Mucosa of descending colon (tissue), 3 donors: ENCODE data around the gene BTBD19. TPM values are rescaled to one million over a fixed set of nuclear protein-coding genes. Genes with fewer than 3 reads are reported as not detected.
"Not testable (repeated sequence)": the region's sequence is repeated elsewhere in the genome, so short reads cannot be mapped to it uniquely, and the experiment has no call there.

Experiments used
- ATAC-seq: fragments of 200-7000 bp; cut with Tn5 transposase; one replicate; pipeline ENCODE4 v1.9.1; 2020; ENCODE audit warnings: mild to moderate bottlenecking, moderate library complexity
- DNase-seq, 3 donors: peaks; one replicate each; pipeline ENCODE4 v3.0.0-alpha.2; 2020
- H3K36me3 ChIP-seq: fragments of 200-600 bp; one replicate; pipeline ENCODE4 v1.8.0; 2021; ENCODE audit warnings: low read depth, mild to moderate bottlenecking
- H3K4me1 ChIP-seq: fragments of 200-600 bp; one replicate; pipeline ENCODE4 v1.8.0; 2021; ENCODE audit warnings: low read depth, mild to moderate bottlenecking
- H3K4me3 ChIP-seq: fragments of 200-600 bp; one replicate; pipeline ENCODE4 v1.8.0; 2021; ENCODE audit warnings: mild to moderate bottlenecking
- H3K9me3 ChIP-seq: fragments of 200-600 bp; one replicate; pipeline ENCODE4 v1.8.0; 2021; ENCODE audit warnings: mild to moderate bottlenecking
- CTCF ChIP-seq: fragments of 200-600 bp; IDR thresholded peaks from one replicate; pipeline ENCODE4 v1.8.0; 2022; ENCODE audit warnings: antibody characterized with exemption, mild to moderate bottlenecking
- intact Hi-C, 2 donors: fragments of 100-400 bp; cut with DNase I in 1 of 2; cut with micrococcal nuclease in 1 of 2; formaldehyde crosslinking; loops; one replicate each; pipeline versions ENCODE4 v1.11.0 to v1.11.1; 2022; cut with DNase I, micrococcal nuclease
- total RNA-seq, 3 donors: library from RNA; stranded (reverse); fragmentation: NEBNext Ultra II Directional in 2 of 3; extraction: Animal tissue kit (Norgen Biotek cat#: 25700) in 2 of 3; gene quantifications; one replicate each; pipeline versions ENCODE4 v1.2.1 to v1.2.4, GENCODE V29; 2021 to 2023
- donor health status: DM: no; HTN: no; CAD: no; lungs with moderate emphysema.
- donor health status: DM: no; HTN: no; CAD: no.
- donor health status: DM: no; HTN: yes; CAD: no.

Gene BTBD19
- total RNA-seq, 3 donors from 2014 or later: 2.8 to 4.4 (median 3.2) TPM

DNA sequence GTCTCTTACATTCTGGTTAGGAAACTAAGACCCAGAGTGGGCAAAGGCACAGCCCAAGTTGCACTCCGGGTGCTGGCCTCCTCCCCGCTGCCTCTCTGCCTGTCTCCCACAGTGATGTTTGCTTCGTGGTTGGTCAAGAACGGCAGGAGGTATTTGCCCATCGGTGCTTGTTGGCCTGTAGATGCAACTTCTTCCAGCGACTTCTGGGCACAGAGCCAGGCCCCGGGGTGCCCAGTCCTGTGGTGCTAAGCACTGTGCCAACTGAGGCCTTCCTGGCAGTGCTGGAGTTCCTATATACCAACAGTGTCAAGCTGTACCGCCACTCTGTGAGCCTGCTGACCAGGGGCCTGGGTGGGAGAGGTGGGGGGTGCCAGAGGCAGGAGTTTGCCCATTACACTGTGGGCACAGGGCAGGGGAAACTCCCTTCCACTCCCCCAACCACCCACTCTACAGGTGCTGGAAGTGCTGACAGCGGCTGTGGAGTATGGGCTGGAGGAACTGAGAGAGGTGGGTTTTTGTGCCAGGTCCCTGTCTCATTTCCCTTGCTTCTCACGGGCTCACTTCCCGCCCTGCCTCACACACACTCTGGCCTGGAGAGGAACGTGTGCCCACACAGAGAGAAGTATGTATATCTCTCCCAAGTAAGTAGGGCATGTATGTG, 1.9 kb downstream of the BTBD19 start:
- no peak for ATAC-seq
- no peak overlapping the region for H3K4me3 ChIP-seq
- peaks cover 48% of the 10 kb centered on the region for H3K4me1 ChIP-seq
- TF ChIP-seq CTCF: no peak
- no peaks in the 10 kb centered on the region for H3K36me3 ChIP-seq
- DNase-seq: peak in 2 of 3 donors; percentile 57 to 78
- intact Hi-C loops: no loop called here
- H3K9me3 ChIP-seq: no peaks in the 10 kb centered on the region

- intact Hi-C loops, H3K4me3 ChIP-seq, H3K36me3 ChIP-seq, ATAC-seq, H3K9me3 ChIP-seq: not testable (repeated sequence)
- peak in 2 of 3 donors; percentile 22 to 30 for DNase-seq
- peaks cover 48% of the 10 kb centered on the region for H3K4me1 ChIP-seq
Measured at GRCh38 chr1:44810762-44811105, 2.4 kb downstream of the BTBD19 start.

- Histone ChIP-seq H3K9me3 (no peaks in the 10 kb centered on the region), H3K36me3 (no peaks in the 10 kb centered on the region), H3K4me3 (no peak overlapping the region), H3K4me1 (peaks cover 46% of the 10 kb centered on the region)
- no peak for TF ChIP-seq CTCF
- intact Hi-C loops: no loop called here
- DNase-seq (peak in 1 of 3 donors; percentile 20), ATAC-seq (no peak)
Measured at GRCh38 chr1:44811234-44811633, 2.9 kb downstream of the BTBD19 start.

- peaks cover 29% of the 10 kb centered on the region for H3K4me1 ChIP-seq
- TF ChIP-seq CTCF: no peak
- intact Hi-C loops: no loop called here
Measured at GRCh38 chr1:44812822-44813543, 4.7 kb downstream of the BTBD19 start.

GRCh38 chr1:44815926-44816325, 7.6 kb downstream of the BTBD19 start:
- DNase-seq: peak in 2 of 3 donors; percentile 12 to 25
- ATAC-seq, intact Hi-C loops: not testable (repeated sequence)

More at GRCh38 chr1:44812822-44813543, 4.7 kb downstream of the BTBD19 start:
- Histone ChIP-seq H3K4me3 (no peak overlapping the region), H3K36me3 (no peaks in the 10 kb centered on the region), H3K9me3 (no peaks in the 10 kb centered on the region)
- ATAC-seq (peak; percentile 1), DNase-seq (peak in 1 of 3 donors; percentile 70)

DNA sequence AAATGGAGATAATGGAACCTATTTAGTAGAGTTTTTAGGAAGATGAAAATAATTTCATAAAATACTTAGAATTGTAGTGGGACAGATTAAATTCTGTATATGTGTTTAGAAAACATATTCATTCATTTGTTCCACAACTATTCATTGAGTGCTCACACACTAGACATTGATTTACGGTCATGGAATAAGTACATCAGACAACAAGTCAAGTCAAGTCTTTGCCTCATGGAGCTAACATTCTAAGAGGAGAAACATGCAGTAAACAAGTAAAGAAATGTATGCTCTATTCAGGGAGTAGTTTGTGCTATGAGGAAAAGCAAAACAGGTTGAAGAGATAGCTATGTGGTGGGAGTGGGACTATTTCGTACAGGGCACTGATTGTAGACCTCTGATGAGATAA, 9.0 kb downstream of the BTBD19 start:
- no peak for TF ChIP-seq CTCF
- Histone ChIP-seq H3K9me3 (no peaks in the 10 kb centered on the region), H3K36me3 (no peaks in the 10 kb centered on the region), H3K4me1 (peaks cover 8% of the 10 kb centered on the region), H3K4me3 (no peak overlapping the region)
- intact Hi-C loops: no loop called here
- ATAC-seq (no peak), DNase-seq (no peak)

More at GRCh38 chr1:44815926-44816325, 7.6 kb downstream of the BTBD19 start:
- not testable (repeated sequence) for H3K4me3 ChIP-seq, H3K4me1 ChIP-seq, H3K9me3 ChIP-seq, H3K36me3 ChIP-seq
